Coronary artery (tissue), 2 donors: Measurements from ENCODE around the gene YAP1.

Source experiments
- DNase-seq: peaks from one replicate; pipeline ENCODE4 v3.0.0-alpha.2; 2017; ENCODE audit warnings: low spot score
- H3K27ac ChIP-seq, 2 donors: fragments of 200-600 bp; sonication (generic); one replicate each; pipeline ENCODE4 v1.5.1; 2016 to 2019
- H3K4me3 ChIP-seq: fragments of 200-600 bp; sonication (generic); 2 replicates; pipeline ENCODE4 v1.5.1; 2016; ENCODE audit warnings: mild to moderate bottlenecking, moderate library complexity
- CTCF ChIP-seq: fragments of 200-600 bp; sonication (generic); IDR thresholded peaks from one replicate; pipeline ENCODE4 v1.5.1; 2019; ENCODE audit warnings: antibody characterized with exemption

Gene YAP1

DNA sequence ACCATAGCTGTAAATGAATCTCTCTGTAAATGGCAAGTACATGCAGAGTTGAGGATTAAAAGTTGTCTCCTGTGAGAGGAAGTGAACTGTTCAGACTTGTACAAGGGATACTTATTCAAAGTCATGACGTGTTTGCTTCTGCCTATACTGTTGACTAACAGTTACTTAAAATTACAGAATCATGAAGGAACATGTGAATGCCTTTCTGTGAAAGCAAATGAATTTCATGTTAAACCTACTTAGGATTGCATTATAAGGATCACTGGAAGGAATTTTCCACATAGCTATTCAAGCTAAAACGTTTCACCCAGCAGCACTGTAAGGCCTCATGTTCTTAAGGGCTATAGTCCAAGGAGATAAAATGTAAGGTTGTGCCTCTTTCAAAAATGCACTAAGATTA is 113.6 kb downstream of the YAP1 start:
- peak overlapping the region; percentile 12 to 52 for H3K27ac ChIP-seq

GRCh38 chr11:102225689-102226568 is 115.7 kb downstream of the YAP1 start:
- peak overlapping the region; percentile 39 to 55 for H3K27ac ChIP-seq
- DNase-seq = no peak
- no peak overlapping the region for H3K4me3 ChIP-seq
- no peak for TF ChIP-seq CTCF

More for the DNA sequence above, 113.6 kb downstream of the YAP1 start:
- no peak overlapping the region for H3K4me3 ChIP-seq
- TF ChIP-seq CTCF = no peak
- no peak for DNase-seq

DNA sequence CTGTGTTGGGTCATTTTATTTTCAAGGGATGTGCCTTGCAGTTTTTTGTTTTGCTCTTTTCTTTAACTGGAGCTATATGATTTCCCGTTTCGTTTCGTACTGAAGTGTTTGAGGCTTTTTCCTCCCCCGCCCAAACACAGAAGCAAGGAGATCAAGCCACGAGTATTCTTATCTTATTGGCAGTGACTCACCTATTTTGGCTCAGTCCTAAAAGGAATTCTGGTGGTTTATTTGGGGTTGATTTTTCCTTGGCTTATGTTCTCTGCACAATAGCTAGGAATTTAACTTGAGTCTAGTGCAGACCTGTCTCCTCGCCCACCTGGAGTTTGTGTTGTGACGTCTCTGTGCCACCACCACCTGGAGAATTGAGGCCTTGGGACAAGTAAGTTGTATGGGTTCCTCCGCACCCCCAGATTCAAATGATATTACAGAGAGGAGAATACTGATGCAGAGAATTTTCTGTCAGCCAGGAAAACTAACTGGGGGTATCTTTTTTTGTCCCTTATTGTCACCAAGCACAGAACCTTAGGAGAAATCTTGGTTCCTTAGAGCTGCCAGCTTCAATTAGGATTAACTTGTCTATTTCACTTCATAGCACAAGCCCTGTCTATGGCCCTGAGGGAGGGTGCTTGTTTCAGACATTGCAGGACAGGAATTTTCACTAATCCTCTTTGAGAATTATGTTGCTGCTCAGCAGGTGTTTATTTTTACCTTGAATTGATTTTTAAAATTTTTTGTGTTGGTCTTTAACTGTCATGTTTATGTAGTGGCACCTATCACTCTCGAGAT is 116.6 kb downstream of the YAP1 start:
- peak overlapping the region; percentile 11 for H3K4me3 ChIP-seq

DNA sequence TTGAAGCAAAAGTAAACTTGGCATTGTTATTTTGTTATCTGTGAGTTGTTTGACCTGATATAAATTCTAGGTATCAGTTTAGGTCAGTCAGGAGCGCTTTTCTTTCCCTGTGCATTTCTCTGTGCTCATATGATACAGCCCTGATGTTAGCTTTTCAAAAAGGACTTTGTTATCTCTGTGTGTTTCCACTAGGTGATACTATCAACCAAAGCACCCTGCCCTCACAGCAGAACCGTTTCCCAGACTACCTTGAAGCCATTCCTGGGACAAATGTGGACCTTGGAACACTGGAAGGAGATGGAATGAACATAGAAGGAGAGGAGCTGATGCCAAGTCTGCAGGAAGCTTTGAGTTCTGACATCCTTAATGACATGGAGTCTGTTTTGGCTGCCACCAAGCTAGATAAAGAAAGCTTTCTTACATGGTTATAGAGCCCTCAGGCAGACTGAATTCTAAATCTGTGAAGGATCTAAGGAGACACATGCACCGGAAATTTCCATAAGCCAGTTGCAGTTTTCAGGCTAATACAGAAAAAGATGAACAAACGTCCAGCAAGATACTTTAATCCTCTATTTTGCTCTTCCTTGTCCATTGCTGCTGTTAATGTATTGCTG is 119.4 kb downstream of the YAP1 start:
- DNase-seq = no peak
- Histone ChIP-seq H3K4me3 (no peak overlapping the region), H3K27ac (peak overlapping the region in 1 of 2 donors; percentile 34)
- no peak for TF ChIP-seq CTCF

More for the DNA sequence above, 116.6 kb downstream of the YAP1 start:
- no peak for TF ChIP-seq CTCF
- H3K27ac ChIP-seq = peak overlapping the region; percentile 22 to 55
- no peak for DNase-seq

DNA sequence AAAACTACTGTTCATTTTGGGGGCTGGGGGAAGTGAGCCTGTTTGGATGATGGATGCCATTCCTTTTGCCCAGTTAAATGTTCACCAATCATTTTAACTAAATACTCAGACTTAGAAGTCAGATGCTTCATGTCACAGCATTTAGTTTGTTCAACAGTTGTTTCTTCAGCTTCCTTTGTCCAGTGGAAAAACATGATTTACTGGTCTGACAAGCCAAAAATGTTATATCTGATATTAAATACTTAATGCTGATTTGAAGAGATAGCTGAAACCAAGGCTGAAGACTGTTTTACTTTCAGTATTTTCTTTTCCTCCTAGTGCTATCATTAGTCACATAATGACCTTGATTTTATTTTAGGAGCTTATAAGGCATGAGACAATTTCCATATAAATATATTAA is 119.9 kb downstream of the YAP1 start:
- TF ChIP-seq CTCF = no peak
- Histone ChIP-seq H3K27ac (no peak overlapping the region), H3K4me3 (no peak overlapping the region)
- DNase-seq = no peak

- TF ChIP-seq CTCF = no peak
- no peak overlapping the region for H3K4me3 ChIP-seq
- no peak for DNase-seq
- H3K27ac ChIP-seq = no peak overlapping the region
These were observed 120.7 kb downstream of the YAP1 start for GRCh38 chr11:102230911-102231310.
